BLaER1 treated with 17β-estradiol and CSF1 and Interleukin-3, amounts not matched to agents 10 nM and 100 nM (cell line): ENCODE data around the gene TNFRSF11A.

Source experiments
- H3K27ac ChIP-seq, 11 experiments: shearing (Covaris generic); formaldehyde crosslinking; 2 replicates each; pipeline ENCODE4 v1.8.1; 2022
- H3K27me3 ChIP-seq, 11 experiments: shearing (Covaris generic); formaldehyde crosslinking; 2 replicates each; pipeline ENCODE4 v1.8.1; 2022
- H3K36me3 ChIP-seq, 11 experiments: shearing (Covaris generic); formaldehyde crosslinking; 2 replicates each; pipeline ENCODE4 v1.8.1; 2022
- H3K4me1 ChIP-seq, 10 experiments: shearing (Covaris generic); formaldehyde crosslinking; 2 replicates each; pipeline ENCODE4 v1.8.1; 2022
- H3K4me2 ChIP-seq, 11 experiments: shearing (Covaris generic); formaldehyde crosslinking; 2 replicates each; pipeline ENCODE4 v1.8.1; 2022
- H3K4me3 ChIP-seq, 10 experiments: shearing (Covaris generic); formaldehyde crosslinking; 2 replicates each; pipeline ENCODE4 v1.8.1; 2022
- H3K9ac ChIP-seq, 11 experiments: shearing (Covaris generic); formaldehyde crosslinking; 2 replicates each; pipeline ENCODE4 v1.8.1; 2022
- H3K9me3 ChIP-seq, 11 experiments: shearing (Covaris generic); formaldehyde crosslinking; replicated peaks in 1 of 11; 2 replicates each; pipeline ENCODE4 v1.8.1; 2022
- H4K20me1 ChIP-seq, 11 experiments: shearing (Covaris generic); formaldehyde crosslinking; 2 replicates each; pipeline ENCODE4 v1.8.1; 2022
- Cebpa-rat ChIP-seq, 11 experiments: shearing (Covaris generic); IDR thresholded peaks; 2 replicates each; pipeline ENCODE4 v1.8.1; 2022

The TNFRSF11A gene

DNA sequence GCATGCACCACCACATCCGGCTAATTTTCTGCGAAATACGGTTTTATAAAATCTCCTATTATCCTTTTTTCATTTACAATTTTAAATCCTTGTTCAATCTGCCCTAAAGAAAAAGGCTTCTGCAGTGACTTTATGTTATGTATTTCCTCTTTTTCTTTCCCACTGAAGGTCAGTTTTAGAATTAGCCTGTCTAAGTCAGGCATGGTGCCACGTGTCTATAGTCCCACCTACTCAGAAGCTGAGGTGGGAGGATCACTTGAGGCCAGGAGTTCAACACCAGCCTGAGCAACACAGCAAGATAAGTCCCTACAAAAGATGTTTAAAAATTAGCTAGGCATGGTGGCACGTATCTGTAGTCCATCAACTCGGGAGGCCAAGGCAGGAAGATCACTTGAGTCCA is 39.8 kb upstream of the TNFRSF11A start:
- peaks cover 10 to 98% (median 33%) of the 10 kb centered on the region in 10 experiments; a peak in 18 of 20 replicates for H3K4me1 ChIP-seq
- no peak overlapping the region for H3K9ac ChIP-seq
- H4K20me1 ChIP-seq, result peaks cover 0 to 44% (median 0%) of the 10 kb centered on the region in 11 experiments; a peak in 2 of 22 replicates
- H3K36me3 ChIP-seq, result peaks cover 21 to 89% (median 54%) of the 10 kb centered on the region in 11 experiments
- H3K9me3 ChIP-seq, result no peaks in the 10 kb centered on the region
- H3K4me3 ChIP-seq, result no peak overlapping the region
- TF ChIP-seq Cebpa-rat (IDR thresholded peaks at IDR 0.05), result no peak
- peak overlapping the region in 3 of 11 experiments; percentile 58 to 76 (median 58); a peak in 6 of 22 replicates for H3K4me2 ChIP-seq
- H3K27me3 ChIP-seq, result no peaks in the 10 kb centered on the region
- H3K27ac ChIP-seq, result peak overlapping the region in 1 of 11 experiments; percentile 10; a peak in 2 of 22 replicates

- H3K4me2 ChIP-seq, result peak overlapping the region in 7 of 11 experiments; percentile 9 to 78 (median 61); a peak in 12 of 22 replicates
- peak overlapping the region in 5 of 11 experiments; percentile 44 to 78 (median 48); a peak in 9 of 22 replicates for H3K27ac ChIP-seq
- no peaks in the 10 kb centered on the region for H3K9me3 ChIP-seq
- peaks cover 0 to 44% (median 0%) of the 10 kb centered on the region in 11 experiments; a peak in 2 of 22 replicates for H4K20me1 ChIP-seq
- H3K27me3 ChIP-seq, result no peaks in the 10 kb centered on the region
- peaks cover 10 to 76% (median 22%) of the 10 kb centered on the region in 10 experiments; a peak in 18 of 20 replicates for H3K4me1 ChIP-seq
- no peak for TF ChIP-seq Cebpa-rat (IDR thresholded peaks at IDR 0.05)
- peaks cover 32 to 89% (median 61%) of the 10 kb centered on the region in 11 experiments for H3K36me3 ChIP-seq
- H3K4me3 ChIP-seq, result no peak overlapping the region
- peak overlapping the region in 2 of 11 experiments; percentile 10 to 25; a peak in 5 of 22 replicates for H3K9ac ChIP-seq
Measured at GRCh38 chr18:62287781-62288664, 37.1 kb upstream of the TNFRSF11A start.

GRCh38 chr18:62288665-62289008 is 36.5 kb upstream of the TNFRSF11A start:
- peaks cover 10 to 70% (median 22%) of the 10 kb centered on the region in 10 experiments; a peak in 18 of 20 replicates for H3K4me1 ChIP-seq
- peaks cover 32 to 89% (median 61%) of the 10 kb centered on the region in 11 experiments for H3K36me3 ChIP-seq
- H3K4me2 ChIP-seq, result peak overlapping the region in 6 of 11 experiments; percentile 9 to 80 (median 64); a peak in 12 of 22 replicates

DNA sequence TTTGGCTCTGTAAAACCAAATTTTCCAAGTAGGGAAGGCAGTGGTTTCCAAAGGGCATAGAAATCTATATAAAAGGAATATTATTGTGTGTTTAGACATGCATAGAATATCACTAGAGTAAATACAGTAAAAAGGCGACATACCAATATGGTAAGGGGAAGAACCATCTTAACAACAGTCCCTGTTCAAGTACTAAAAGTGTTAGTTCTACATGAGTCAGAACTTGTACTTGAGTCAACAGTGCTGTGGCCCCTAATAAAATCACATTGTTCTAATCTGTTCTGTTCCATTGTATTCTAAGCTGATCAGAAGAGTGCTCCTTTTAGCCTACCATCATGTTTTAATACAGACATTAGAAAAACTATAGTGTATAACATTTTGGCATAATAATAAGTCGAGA is 36.1 kb upstream of the TNFRSF11A start:
- Histone ChIP-seq H4K20me1 (peaks cover 0 to 44% (median 0%) of the 10 kb centered on the region in 11 experiments; a peak in 2 of 22 replicates), H3K27ac (peak overlapping the region in 2 of 11 experiments; percentile 27 to 78; a peak in 3 of 22 replicates), H3K36me3 (peaks cover 31 to 89% (median 61%) of the 10 kb centered on the region in 11 experiments), H3K4me1 (peaks cover 10 to 68% (median 22%) of the 10 kb centered on the region in 10 experiments; a peak in 18 of 20 replicates), H3K9ac (no peak overlapping the region), H3K4me2 (peak overlapping the region in 6 of 11 experiments; percentile 1 to 80 (median 59); a peak in 11 of 22 replicates), H3K27me3 (no peaks in the 10 kb centered on the region), H3K9me3 (peaks cover 0 to 1% (median 0%) of the 10 kb centered on the region in 11 experiments; a peak in 1 of 22 replicates), H3K4me3 (no peak overlapping the region)
- no peak for TF ChIP-seq Cebpa-rat (IDR thresholded peaks at IDR 0.05)

More at GRCh38 chr18:62288665-62289008, 36.5 kb upstream of the TNFRSF11A start:
- peaks cover 0 to 44% (median 0%) of the 10 kb centered on the region in 11 experiments; a peak in 2 of 22 replicates for H4K20me1 ChIP-seq
- peak overlapping the region in 1 of 11 experiments; percentile 25; a peak in 1 of 22 replicates for H3K9ac ChIP-seq
- no peaks in the 10 kb centered on the region for H3K9me3 ChIP-seq
- H3K4me3 ChIP-seq, result no peak overlapping the region
- no peaks in the 10 kb centered on the region for H3K27me3 ChIP-seq
- peak overlapping the region in 5 of 11 experiments; percentile 44 to 78 (median 48); a peak in 9 of 22 replicates for H3K27ac ChIP-seq
- no peak for TF ChIP-seq Cebpa-rat (IDR thresholded peaks at IDR 0.05)

GRCh38 chr18:62294073-62294472 is 31.0 kb upstream of the TNFRSF11A start:
- H3K4me3 ChIP-seq, result no peak overlapping the region
- no peak overlapping the region for H3K9ac ChIP-seq
- H3K27ac ChIP-seq, result no peak overlapping the region
- peaks cover 0 to 16% (median 0%) of the 10 kb centered on the region in 11 experiments; a peak in 2 of 22 replicates for H4K20me1 ChIP-seq
- H3K27me3 ChIP-seq, result no peaks in the 10 kb centered on the region
- no peak overlapping the region for H3K4me2 ChIP-seq
- peaks cover under 1 to 31% (median 6%) of the 10 kb centered on the region in 10 experiments; a peak in 16 of 20 replicates for H3K4me1 ChIP-seq
- peaks cover 0 to 4% (median 0%) of the 10 kb centered on the region in 11 experiments; a peak in 1 of 22 replicates for H3K9me3 ChIP-seq
- peaks cover 36 to 100% (median 68%) of the 10 kb centered on the region in 11 experiments for H3K36me3 ChIP-seq
- no peak for TF ChIP-seq Cebpa-rat (IDR thresholded peaks at IDR 0.05)

DNA sequence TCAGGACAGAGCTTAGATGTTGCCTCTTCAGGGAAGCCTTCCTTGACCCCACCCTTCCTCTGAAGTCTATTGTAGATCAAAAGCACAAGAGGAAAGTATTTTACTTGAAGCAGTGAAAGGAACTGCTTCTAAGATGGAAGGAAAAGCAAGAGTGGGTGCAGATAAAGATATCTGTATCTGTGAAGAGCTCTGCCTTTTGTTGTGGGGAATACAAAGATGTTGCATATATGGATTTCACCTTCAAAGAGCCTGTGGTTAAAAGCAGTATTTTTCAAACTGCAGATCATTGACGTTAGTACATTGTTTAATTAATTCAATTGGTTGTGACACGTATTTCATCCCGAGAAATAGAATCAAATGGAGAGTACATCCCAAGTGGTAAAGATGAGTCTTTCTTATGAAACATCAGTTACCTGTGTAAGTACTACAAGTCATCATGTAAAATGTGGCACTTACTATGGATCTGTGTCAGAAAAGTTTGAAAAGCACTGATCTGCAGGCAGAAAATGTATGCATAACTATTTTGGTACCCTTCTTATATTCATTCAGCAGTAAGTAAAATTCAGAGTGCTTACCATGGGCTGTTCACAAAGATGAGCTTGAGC is 24.6 kb upstream of the TNFRSF11A start:
- peaks cover 56 to 100% (median 79%) of the 10 kb centered on the region in 11 experiments for H3K36me3 ChIP-seq
- TF ChIP-seq Cebpa-rat (IDR thresholded peaks at IDR 0.05), result no peak
- H3K9ac ChIP-seq, result no peak overlapping the region
- H4K20me1 ChIP-seq, result no peaks in the 10 kb centered on the region; a peak in 1 of 22 replicates
- peaks cover 0 to 10% (median 0%) of the 10 kb centered on the region in 10 experiments; a peak in 3 of 20 replicates for H3K4me1 ChIP-seq
- no peaks in the 10 kb centered on the region for H3K27me3 ChIP-seq
- H3K9me3 ChIP-seq, result no peaks in the 10 kb centered on the region
- no peak overlapping the region for H3K27ac ChIP-seq
- H3K4me2 ChIP-seq, result no peak overlapping the region
- no peak overlapping the region for H3K4me3 ChIP-seq

- H3K9me3 ChIP-seq, result no peaks in the 10 kb centered on the region
- H3K9ac ChIP-seq, result no peak overlapping the region
- H3K4me1 ChIP-seq, result peaks cover 0 to 7% (median 0%) of the 10 kb centered on the region in 10 experiments; a peak in 3 of 20 replicates
- no peak overlapping the region for H3K27ac ChIP-seq
- H3K27me3 ChIP-seq, result no peaks in the 10 kb centered on the region
- no peak for TF ChIP-seq Cebpa-rat (IDR thresholded peaks at IDR 0.05)
- peaks cover 54 to 99% (median 79%) of the 10 kb centered on the region in 11 experiments for H3K36me3 ChIP-seq
- no peak overlapping the region for H3K4me3 ChIP-seq
- no peak overlapping the region for H3K4me2 ChIP-seq
- H4K20me1 ChIP-seq, result no peaks in the 10 kb centered on the region; a peak in 1 of 22 replicates
Measured at GRCh38 chr18:62301322-62301721, 23.8 kb upstream of the TNFRSF11A start.

GRCh38 chr18:62312851-62313250 is 12.3 kb upstream of the TNFRSF11A start:
- TF ChIP-seq Cebpa-rat (IDR thresholded peaks at IDR 0.05), result no peak
- Histone ChIP-seq H3K27ac (no peak overlapping the region), H3K4me3 (no peak overlapping the region), H3K9me3 (no peaks in the 10 kb centered on the region), H3K4me1 (no peaks in the 10 kb centered on the region), H3K4me2 (no peak overlapping the region), H3K36me3 (peaks cover 13 to 31% (median 25%) of the 10 kb centered on the region in 11 experiments), H3K27me3 (no peaks in the 10 kb centered on the region), H4K20me1 (no peaks in the 10 kb centered on the region), H3K9ac (no peak overlapping the region)
